OCI-LY3 (cell line): Measurements from ENCODE around the gene EXOC4.

Source experiments
- H2AFZ ChIP-seq: fragments of 200-600, 300-600 bp; shearing (Covaris generic); 2 replicates; pipeline ENCODE4 v1.6.0; 2014; ENCODE audit warnings: antibody characterized with exemption, low read depth, low read length
- H3K27ac ChIP-seq: fragments of 200-600, 300-600 bp; sonication (generic); 2 replicates; pipeline ENCODE4 v1.5.1; 2014; ENCODE audit warnings: mild to moderate bottlenecking, low read length, moderate library complexity, mixed read lengths
- H3K27me3 ChIP-seq: fragments of 200-600, 300-600 bp; sonication (generic); 2 replicates; pipeline ENCODE4 v1.6.1; 2014; ENCODE audit warnings: low read depth, low read length, mixed read lengths
- H3K36me3 ChIP-seq: fragments of 200-600, 300-600 bp; sonication (generic); replicated peaks from 2 replicates; pipeline ENCODE3; 2014; ENCODE audit warnings: low read depth, low read length, mixed read lengths
- H3K4me1 ChIP-seq: fragments of 300-600, 200-600 bp; sonication (generic); 2 replicates; pipeline ENCODE4 v1.6.1; 2014; ENCODE audit warnings: low read length, mixed read lengths
- H3K4me2 ChIP-seq: fragments of 200-600, 300-600 bp; sonication (generic); 2 replicates; pipeline ENCODE4 v1.6.1; 2014; ENCODE audit warnings: low read length, mixed read lengths
- H3K4me3 ChIP-seq: fragments of 300-600, 200-600 bp; sonication (generic); 2 replicates; pipeline ENCODE4 v1.5.1; 2014; ENCODE audit warnings: antibody characterized with exemption, mild to moderate bottlenecking, low read length, moderate library complexity
- H3K79me2 ChIP-seq: fragments of 300-600, 200-600 bp; shearing (Covaris generic); 2 replicates; pipeline ENCODE4 v1.6.1; 2014; ENCODE audit warnings: mild to moderate bottlenecking, low read length, mixed read lengths
- H3K9ac ChIP-seq: fragments of 300-600, 200-600 bp; shearing (Covaris generic); 2 replicates; pipeline ENCODE4 v1.6.0; 2014; ENCODE audit warnings: mild to moderate bottlenecking, low read length, moderate library complexity
- H3K9me3 ChIP-seq: fragments of 200-600, 300-600 bp; shearing (Covaris generic); 2 replicates; pipeline ENCODE4 v1.6.1; 2014; ENCODE audit warnings: low read length, mixed read lengths; ENCODE audit not compliant: insufficient read depth
- H4K20me1 ChIP-seq: fragments of 200-600, 300-600 bp; sonication (generic); 2 replicates; pipeline ENCODE4 v1.6.1; 2016; ENCODE audit warnings: low read length, mixed read lengths; ENCODE audit not compliant: insufficient read depth
- CTCF ChIP-seq: fragments of 200-600, 300-600 bp; sonication (generic); IDR thresholded peaks from 2 replicates; pipeline ENCODE4 v1.5.1; 2014; ENCODE audit warnings: antibody characterized with exemption, low read length, low read depth
- EZH2phosphoT487 ChIP-seq: fragments of 200-600 bp; shearing (Covaris generic); IDR thresholded peaks from 2 replicates; pipeline ENCODE4 v1.6.1; 2018; ENCODE audit warnings: antibody characterized with exemption, mixed run types, low read depth

EXOC4 gene

DNA sequence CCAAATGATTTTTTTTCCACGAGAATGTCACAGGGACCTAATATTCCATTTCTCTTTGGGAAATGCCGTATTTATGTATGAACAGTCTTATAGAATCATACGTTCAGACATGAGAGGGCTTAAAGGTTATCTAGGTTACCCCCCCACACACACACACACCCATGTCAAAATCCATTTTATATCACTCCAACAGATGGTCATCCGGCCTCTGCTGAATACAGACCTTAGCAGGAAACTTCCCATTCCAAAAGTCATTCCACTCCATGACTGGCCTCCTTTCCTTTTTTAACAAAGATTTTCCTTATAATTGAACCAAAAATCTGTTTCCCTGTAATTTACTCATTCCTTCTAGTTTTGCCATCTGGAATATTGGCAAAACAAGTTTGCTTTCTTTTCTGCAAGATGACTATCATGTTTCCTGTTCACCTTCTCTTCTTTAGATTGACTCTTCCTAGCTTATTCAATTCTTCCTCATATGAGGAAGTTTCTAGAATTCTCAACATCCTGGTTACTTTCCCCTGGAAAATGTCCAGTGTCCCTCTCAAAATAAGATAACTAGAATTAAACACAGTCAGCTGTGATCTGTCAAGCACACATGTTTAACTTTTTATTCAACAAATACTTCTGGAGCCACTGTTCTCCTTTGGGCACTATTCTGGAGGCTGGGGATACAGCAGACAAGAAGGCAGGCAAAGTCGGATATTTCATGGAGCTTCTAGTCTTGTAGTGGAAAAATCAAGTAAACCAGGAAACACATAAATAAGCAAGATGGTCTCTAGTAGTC lies 597.8 kb downstream of the EXOC4 start:
- Histone ChIP-seq H3K27ac (no peak overlapping the region), H3K27me3 (no peaks in the 10 kb centered on the region), H3K4me1 (peaks cover 21% of the 10 kb centered on the region), H3K9ac (no peak overlapping the region), H3K79me2 (no peaks in the 10 kb centered on the region), H3K4me3 (no peak overlapping the region), H3K36me3 (no peaks in the 10 kb centered on the region), H3K4me2 (no peak overlapping the region), H4K20me1 (peaks cover 19% of the 10 kb centered on the region), H3K9me3 (no peaks in the 10 kb centered on the region), H2AFZ (no peak overlapping the region)
- TF ChIP-seq EZH2phosphoT487 (no peak), CTCF (no peak)

GRCh38 chr7:133851411-133851810 lies 598.5 kb downstream of the EXOC4 start:
- no peaks in the 10 kb centered on the region for H3K36me3 ChIP-seq
- H3K9ac ChIP-seq: no peak overlapping the region
- TF ChIP-seq CTCF (no peak), EZH2phosphoT487 (no peak)
- no peaks in the 10 kb centered on the region for H3K9me3 ChIP-seq
- no peak overlapping the region for H3K27ac ChIP-seq
- H2AFZ ChIP-seq: no peak overlapping the region
- H3K27me3 ChIP-seq: no peaks in the 10 kb centered on the region
- peaks cover 21% of the 10 kb centered on the region for H3K4me1 ChIP-seq
- H3K79me2 ChIP-seq: no peaks in the 10 kb centered on the region
- H4K20me1 ChIP-seq: peaks cover 19% of the 10 kb centered on the region
- no peak overlapping the region for H3K4me2 ChIP-seq
- H3K4me3 ChIP-seq: no peak overlapping the region

DNA sequence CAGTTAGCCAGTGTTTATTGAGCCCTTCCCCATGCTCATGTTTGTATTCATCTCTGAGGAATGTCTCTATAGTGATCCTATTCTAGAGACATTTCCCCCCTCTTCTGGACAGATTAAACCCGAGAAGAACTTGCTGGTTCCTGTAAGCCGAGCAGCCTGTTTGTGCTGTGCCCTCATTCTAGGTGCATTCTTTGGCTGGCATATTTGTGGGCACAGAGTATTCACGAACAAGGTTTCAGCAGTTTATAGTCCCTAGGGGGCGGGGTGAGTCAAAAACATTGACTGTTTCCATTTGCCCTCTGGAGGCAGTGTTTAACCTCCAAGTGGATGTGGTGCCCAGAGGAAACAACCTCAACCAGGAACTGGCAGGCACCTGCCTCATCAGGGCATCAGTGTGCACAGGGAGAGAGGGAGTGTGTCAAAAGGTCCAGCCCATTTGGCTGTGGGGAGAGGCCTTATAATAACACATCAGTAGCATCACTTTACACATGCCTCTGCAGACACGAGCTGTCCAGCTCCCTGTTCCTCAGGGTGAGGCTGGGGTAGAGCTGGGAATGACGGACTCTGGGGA lies 600.9 kb downstream of the EXOC4 start:
- Histone ChIP-seq H3K79me2 (no peaks in the 10 kb centered on the region), H3K4me2 (peak overlapping the region; percentile 52), H3K4me1 (peaks cover 21% of the 10 kb centered on the region), H3K36me3 (no peaks in the 10 kb centered on the region), H3K27ac (no peak overlapping the region), H4K20me1 (peaks cover 19% of the 10 kb centered on the region), H3K9ac (no peak overlapping the region), H3K27me3 (no peaks in the 10 kb centered on the region), H3K4me3 (peak overlapping the region; percentile 24), H2AFZ (no peak overlapping the region), H3K9me3 (no peaks in the 10 kb centered on the region)
- TF ChIP-seq EZH2phosphoT487 (no peak), CTCF (peak; percentile 75)

GRCh38 chr7:133854739-133855138 lies 601.9 kb downstream of the EXOC4 start:
- Histone ChIP-seq H3K4me1 (peaks cover 21% of the 10 kb centered on the region), H3K36me3 (no peaks in the 10 kb centered on the region), H3K4me3 (no peak overlapping the region), H3K27me3 (no peaks in the 10 kb centered on the region), H3K9ac (no peak overlapping the region), H3K9me3 (no peaks in the 10 kb centered on the region), H4K20me1 (peaks cover 19% of the 10 kb centered on the region), H3K27ac (no peak overlapping the region), H2AFZ (no peak overlapping the region), H3K79me2 (no peaks in the 10 kb centered on the region), H3K4me2 (no peak overlapping the region)
- peak; percentile 46 for TF ChIP-seq CTCF
- no peak for TF ChIP-seq EZH2phosphoT487
